ENCODE data around the gene KPNA5.

DNA sequence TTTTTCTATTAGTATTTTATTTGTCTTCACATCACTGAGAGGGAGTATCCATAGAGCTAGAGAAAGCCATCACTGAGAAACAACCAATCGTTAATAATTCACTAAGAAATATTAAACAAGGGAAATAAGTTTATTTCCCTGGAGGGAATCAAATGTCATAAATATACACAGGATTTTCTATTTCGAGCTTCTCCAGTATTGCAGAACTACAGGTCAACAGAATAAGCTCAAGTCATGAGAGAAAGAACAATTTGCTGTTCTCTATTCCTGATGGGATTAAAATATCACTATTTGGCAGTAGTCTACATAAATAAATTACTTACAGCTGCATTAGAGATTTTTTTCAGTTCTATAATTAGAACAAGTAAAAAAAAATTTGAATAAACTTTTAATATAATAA lies 86.7 kb downstream of the KPNA5 start:
- TF ChIP-seq, protein P1, sequence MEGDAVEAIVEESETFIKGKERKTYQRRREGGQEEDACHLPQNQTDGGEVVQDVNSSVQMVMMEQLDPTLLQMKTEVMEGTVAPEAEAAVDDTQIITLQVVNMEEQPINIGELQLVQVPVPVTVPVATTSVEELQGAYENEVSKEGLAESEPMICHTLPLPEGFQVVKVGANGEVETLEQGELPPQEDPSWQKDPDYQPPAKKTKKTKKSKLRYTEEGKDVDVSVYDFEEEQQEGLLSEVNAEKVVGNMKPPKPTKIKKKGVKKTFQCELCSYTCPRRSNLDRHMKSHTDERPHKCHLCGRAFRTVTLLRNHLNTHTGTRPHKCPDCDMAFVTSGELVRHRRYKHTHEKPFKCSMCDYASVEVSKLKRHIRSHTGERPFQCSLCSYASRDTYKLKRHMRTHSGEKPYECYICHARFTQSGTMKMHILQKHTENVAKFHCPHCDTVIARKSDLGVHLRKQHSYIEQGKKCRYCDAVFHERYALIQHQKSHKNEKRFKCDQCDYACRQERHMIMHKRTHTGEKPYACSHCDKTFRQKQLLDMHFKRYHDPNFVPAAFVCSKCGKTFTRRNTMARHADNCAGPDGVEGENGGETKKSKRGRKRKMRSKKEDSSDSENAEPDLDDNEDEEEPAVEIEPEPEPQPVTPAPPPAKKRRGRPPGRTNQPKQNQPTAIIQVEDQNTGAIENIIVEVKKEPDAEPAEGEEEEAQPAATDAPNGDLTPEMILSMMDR (IDR thresholded peaks at IDR 0.05), result no peak
- no peak for TF ChIP-seq POLR2A (IDR thresholded peaks at IDR 0.05)

Data from testis (tissue), 2 donors.